Stromal cell of bone marrow (primary cell): Measurements from ENCODE around the gene TM7SF3.
A peak's percentile ranks its signal among the peaks of the same experiment; 100 is the strongest.
"Not testable (repeated sequence)": the region's sequence is repeated elsewhere in the genome, so short reads cannot be mapped to it uniquely, and the experiment has no call there.

Source experiments
- DNase-seq: peaks from one replicate; pipeline ENCODE4 v3.0.0-alpha.2; 2012; ENCODE audit warnings: low read depth

Gene TM7SF3, protein sequence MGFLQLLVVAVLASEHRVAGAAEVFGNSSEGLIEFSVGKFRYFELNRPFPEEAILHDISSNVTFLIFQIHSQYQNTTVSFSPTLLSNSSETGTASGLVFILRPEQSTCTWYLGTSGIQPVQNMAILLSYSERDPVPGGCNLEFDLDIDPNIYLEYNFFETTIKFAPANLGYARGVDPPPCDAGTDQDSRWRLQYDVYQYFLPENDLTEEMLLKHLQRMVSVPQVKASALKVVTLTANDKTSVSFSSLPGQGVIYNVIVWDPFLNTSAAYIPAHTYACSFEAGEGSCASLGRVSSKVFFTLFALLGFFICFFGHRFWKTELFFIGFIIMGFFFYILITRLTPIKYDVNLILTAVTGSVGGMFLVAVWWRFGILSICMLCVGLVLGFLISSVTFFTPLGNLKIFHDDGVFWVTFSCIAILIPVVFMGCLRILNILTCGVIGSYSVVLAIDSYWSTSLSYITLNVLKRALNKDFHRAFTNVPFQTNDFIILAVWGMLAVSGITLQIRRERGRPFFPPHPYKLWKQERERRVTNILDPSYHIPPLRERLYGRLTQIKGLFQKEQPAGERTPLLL

GRCh38 chr12:27014085-27014858 lies at the start of gene TM7SF3:
TM7SF3 (minus strand) TSS chr12:27014384; CDS start chr12:27014168, 216 bp downstream.
- DNase-seq = peak; percentile 72

GRCh38 chr12:27063250-27063851 lies 49.2 kb upstream of the TM7SF3 start:
- DNase-seq = no peak

- no peak for DNase-seq
Measured at GRCh38 chr12:27061317-27061716, 47.1 kb upstream of the TM7SF3 start.

DNA sequence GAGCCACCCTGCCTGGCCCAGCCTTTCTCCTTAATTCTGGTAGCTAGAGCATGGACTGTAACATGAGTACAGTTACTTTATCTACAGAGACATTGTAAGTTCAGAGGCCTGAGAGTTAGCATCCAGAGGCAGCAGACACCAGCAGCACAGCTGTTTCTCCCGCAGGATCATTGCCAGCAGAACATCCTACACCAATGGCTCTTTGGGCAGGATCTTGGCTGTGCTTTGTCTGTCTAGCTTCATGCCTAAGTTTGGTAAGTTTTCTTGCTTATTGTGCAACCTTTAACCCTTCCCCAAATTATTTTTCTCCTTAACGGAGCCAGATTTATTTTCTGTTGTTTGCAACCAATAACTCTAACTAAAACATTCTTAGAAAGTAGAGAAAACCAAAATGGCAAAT lies 46.6 kb upstream of the TM7SF3 start:
- DNase-seq = no peak

DNA sequence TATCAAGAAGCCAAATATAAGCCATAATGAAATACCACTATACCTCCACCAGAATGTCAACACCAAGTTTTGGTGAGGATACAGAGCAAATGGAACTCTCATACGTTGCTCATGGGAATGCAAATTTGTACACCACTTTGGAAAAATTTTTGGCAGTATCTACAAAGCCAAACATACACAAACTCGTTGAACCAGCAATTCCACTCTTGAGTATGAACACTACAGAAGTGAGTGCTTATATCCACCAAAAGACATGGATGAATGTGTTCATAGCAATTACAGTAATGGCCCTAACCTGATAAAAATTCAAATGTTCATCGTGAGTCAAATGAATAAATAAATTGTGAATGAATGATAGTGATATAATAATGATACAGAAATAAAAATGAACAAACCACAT lies 43.4 kb upstream of the TM7SF3 start:
- DNase-seq = no peak

- DNase-seq = no peak
Measured at GRCh38 chr12:27055966-27056365, 41.8 kb upstream of the TM7SF3 start.

GRCh38 chr12:27052742-27053141 lies 38.6 kb upstream of the TM7SF3 start:
- DNase-seq = no peak

DNA sequence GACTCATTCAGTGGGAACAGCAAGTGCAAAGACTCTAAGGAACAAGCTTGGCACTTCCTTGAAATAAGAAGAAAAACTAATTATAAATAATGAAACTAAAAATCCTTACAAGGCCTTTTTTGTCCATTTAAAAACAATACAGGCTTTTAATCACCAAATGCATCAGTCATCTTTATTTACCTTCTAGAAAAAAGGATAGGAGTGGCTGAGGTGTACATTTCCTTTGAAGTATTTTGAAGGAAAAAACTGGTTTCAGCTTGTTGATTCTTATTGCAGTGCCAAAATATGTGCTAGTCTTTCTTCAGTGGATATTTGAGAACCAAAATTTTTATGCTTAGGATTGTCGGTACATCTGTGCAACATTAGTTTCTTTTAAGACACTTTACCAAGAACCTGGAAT lies 38.0 kb upstream of the TM7SF3 start:
- no peak for DNase-seq

DNA sequence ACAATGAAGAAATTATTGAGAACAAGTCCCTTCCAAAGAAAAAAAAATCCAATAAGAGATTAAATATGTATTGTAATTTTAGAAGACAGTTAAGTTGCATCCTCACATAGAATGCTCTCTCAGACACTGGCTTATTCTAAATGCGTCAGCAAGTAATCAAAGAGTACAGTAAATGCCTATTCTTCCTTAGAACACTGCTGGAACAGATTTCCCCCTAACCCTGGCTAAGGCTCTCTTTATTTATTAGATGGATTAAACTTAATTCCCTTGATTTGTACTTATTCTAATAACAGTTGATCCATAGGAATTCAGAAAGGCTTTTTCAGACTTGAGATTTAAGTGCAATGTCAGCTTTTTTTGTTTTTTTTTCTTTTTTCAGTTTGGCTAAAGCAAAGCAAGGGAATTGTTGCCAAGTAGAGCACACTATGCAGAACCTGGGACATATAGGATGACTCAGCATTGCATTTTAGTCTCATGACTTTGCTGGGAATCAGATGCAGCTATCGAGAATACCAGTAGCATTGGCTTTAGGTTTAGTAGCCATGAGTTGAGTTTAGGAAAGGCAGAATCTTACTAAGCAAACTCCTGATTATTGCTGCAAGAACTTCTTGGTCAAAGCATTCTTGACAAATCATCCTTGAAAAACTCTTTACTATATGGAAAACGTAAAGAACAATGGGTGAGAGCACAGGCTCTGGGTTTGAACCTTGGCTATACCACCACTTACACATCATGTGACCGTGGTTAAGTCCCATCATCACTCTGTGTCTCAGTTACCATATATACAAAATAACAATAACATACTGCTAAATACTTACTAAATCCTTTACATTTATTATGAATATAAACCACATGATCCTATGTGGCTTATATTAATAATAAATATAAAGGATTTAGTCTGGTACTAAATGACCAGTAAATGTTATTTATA lies 34.9 kb upstream of the TM7SF3 start:
- DNase-seq = no peak

GRCh38 chr12:27042018-27042417 lies 27.8 kb upstream of the TM7SF3 start:
- not testable (repeated sequence) for DNase-seq

GRCh38 chr12:27040637-27041036 lies 26.5 kb upstream of the TM7SF3 start:
- not testable (repeated sequence) for DNase-seq

DNA sequence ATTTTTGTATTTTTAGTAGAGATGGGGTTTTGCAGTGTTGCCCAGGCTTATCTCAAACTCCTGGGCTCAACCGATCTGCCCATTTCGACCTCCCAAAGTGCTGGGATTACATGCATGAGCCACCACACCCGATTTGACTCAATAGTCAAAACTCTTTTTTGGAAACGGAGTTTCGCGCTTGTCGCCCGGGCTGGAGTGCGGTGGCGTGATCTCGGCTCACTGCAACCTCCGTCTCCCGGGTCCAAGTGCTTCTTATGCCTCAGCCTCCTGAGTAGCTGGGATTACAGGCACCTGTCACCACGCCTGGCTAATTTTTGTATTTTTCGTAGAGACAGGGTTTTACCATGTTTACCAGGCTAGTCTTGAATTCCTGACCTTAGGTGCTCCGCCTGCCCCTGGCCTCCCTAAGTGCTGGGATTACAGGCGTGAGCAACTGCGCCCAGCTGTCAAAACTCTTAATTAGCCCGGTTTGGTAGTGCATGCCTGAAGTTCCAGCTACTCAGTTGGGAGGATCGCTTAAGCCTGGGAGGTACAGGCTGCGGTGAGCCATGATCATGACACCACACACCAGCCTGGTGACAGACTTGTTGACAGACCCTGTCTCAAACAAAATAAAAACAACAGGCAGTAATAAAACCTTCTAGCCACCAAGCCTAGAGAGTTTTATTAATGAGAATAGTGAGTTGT lies 20.6 kb upstream of the TM7SF3 start:
- no peak for DNase-seq

DNA sequence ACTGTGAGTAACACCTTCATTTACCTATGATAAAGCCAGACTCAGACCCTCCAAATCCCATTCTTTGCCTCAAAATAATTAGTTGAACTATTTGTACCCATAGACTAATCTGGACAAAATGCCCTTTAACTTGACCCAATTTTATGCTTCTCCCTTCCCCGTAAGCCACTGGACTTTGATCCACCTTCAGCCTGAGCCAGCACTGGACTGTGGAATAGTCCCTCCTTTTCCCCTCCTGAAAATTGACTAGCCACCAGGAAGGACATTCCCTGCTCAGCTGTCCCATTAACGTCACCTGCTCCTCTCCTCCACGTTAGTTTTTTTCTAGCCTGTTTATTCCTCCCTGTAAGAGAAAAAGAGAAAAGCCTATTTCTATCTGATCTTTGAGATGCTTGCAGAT lies 18.5 kb upstream of the TM7SF3 start:
- DNase-seq = no peak

- no peak for DNase-seq
Measured at GRCh38 chr12:27031531-27031930, 17.3 kb upstream of the TM7SF3 start.

DNA sequence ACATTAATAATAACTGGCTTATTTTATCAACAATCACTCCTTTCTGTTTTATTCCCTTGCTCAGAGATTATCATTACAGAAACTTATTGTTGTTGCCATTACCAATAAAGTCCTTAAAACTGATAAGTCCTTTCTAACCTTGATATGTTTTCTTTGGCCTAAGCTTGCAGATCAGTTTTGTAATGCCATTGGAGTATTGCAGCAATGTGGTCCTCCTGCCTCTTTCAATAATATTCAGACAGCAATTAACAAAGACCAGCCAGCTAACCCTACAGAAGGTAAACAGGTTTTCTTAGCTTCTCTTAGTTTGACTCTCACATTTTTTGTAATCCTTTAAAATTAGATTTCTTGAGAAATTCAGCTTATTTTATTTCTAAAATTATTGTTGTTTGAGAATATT lies 12.1 kb upstream of the TM7SF3 start:
- DNase-seq = no peak

DNA sequence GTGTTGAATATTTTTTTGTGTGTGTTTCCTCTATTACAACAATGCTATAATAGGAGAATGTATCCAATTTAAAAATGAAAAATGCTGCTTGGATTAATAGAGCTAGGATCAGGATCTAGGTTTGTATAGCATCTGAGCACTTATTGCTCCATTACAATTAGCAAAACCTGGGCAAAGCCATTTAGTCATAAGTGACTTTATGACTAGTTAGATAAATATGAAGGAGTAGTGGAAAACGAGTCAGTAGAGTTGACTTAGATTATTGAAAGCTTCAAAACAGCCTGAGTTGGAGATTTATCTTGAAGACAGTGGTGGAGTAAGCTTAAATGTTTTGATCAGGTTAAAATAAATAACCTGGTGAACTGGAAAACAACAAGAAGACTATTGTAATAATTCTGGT lies 10.9 kb upstream of the TM7SF3 start:
- DNase-seq = no peak

- DNase-seq = no peak
Measured at GRCh38 chr12:27024291-27024690, 10.1 kb upstream of the TM7SF3 start.

DNA sequence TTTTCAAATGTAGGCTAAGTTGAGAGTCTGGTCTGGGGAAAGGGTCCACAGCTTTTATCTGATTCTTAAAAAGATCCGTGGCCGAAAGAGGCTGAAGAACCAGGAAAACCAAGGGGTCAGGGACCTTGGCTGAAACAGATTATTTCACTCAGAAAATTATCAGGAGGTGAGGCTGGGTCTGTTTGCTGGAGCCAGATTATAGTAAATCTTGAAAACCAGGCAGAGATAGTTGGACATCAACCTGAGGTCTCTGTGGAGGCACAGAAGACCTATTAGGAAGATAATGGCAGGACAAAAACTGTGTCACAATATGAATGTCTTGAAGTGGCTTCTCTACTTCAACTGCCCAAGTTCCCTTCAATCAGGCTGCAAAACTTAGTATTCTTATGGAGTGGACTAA lies 6.6 kb upstream of the TM7SF3 start:
- no peak for DNase-seq

GRCh38 chr12:27018037-27018436 lies 3.9 kb upstream of the TM7SF3 start:
- no peak for DNase-seq

- not testable (repeated sequence) for DNase-seq
Measured at GRCh38 chr12:27017163-27017823, 3.1 kb upstream of the TM7SF3 start.
